HG03439 (cell line): ENCODE measurements around the gene LYPD6B.
"Not testable (repeated sequence)": the region's sequence is repeated elsewhere in the genome, so short reads cannot be mapped to it uniquely, and the experiment has no call there.

Experiments
- ATAC-seq: cut with Tn5 transposase; IDR thresholded peaks from one replicate; pipeline ENCODE4 v1.9.1; 2021; ENCODE audit warnings: mild to moderate bottlenecking, moderate library complexity; ENCODE audit not compliant: unreplicated experiment

Gene LYPD6B

DNA sequence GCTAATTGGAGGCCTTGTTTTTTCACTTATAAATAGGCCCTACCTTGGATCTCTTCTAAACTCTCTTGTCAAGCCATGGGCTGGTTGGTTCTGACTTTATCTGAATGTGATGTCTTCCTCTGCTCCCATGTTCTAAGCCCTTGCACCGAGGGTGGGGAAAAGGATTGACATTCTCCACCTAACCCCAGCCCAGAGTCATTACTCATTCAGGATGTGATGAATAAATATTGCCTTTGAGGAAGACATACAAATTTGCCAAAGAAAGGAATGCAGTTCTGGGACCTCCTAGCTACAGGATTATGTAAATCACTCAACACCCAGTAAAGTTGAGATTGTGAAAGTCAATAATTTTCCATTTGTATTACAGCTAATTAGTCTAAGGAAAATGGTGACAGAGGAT lies 149.8 kb downstream of the LYPD6B start:
- ATAC-seq, result no peak

DNA sequence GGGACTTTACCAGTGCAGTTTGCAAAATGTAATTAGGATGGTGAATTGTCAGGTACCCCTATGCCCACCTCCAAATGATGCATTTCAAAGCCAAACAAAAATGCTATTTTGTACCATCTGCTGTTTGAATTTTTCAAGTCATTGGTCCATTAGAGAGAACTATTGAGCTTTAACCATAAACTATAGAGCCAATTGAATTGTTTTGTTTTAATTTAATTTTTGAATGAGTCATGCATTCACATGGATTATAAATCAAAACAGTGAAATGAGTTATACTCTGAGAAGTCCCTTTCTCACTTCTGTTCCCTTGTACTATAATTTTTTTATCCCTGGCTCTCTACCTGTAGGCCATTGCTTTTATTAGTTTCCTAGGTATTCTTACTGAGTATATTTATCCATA lies 151.3 kb downstream of the LYPD6B start:
- no peak for ATAC-seq

DNA sequence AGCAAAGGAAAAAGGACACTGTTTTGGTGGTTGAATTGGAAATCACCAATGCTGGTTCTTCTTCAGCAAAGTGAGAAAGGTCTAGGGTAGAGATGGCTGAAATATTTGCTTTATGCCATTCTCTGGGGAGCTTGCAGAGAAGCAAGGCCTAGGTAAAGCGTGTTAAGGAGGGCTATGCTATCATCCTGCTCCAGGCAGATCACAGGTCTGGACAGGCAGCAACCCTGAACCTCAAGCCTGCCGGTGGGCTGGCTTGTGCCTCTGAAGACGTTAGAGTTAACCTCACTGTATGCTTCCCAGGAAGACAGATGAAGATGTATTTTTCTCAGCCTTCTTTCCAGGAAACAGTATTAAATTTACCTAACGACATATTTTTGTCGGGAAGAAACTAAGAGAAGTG lies 153.4 kb downstream of the LYPD6B start:
- ATAC-seq, result no peak

DNA sequence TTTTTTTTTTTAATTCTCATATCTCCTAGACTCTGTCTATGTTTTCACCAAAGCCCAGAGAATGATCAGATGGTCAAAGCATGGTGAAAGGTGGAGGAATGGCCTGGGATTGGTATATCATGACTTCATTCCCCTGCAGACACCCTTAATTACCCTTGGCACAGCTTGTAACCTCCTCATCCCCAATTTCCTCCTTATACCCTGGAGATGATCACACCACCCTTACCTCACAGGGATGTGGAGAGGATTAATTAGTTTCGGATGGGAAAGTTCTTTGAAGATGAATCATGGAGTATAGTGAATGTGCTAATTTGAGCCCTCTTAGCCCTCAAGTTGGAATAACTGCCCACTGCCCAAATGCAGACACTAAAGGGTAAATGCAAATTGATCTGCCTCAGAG lies 153.9 kb downstream of the LYPD6B start:
- ATAC-seq, result no peak

DNA sequence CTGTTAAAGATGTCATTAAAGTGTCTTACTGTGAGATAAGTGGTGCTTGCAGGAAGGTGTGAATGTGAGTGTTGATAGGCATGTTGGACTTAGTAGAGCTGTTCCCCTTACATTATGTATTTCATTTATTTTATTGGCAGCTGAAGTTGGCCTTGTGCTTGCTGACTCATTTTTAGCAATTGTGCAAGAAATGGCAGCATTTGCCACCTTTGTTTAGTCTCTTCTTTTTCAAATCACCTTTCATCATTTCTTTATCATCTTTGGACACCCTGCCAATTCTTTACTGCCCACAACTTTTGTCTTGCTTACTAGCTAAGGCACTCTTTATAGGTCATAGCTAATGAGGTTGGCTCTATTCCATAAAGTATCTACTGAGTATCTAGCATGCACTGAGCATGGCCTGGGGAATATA lies 161.6 kb downstream of the LYPD6B start:
- ATAC-seq, result no peak

DNA sequence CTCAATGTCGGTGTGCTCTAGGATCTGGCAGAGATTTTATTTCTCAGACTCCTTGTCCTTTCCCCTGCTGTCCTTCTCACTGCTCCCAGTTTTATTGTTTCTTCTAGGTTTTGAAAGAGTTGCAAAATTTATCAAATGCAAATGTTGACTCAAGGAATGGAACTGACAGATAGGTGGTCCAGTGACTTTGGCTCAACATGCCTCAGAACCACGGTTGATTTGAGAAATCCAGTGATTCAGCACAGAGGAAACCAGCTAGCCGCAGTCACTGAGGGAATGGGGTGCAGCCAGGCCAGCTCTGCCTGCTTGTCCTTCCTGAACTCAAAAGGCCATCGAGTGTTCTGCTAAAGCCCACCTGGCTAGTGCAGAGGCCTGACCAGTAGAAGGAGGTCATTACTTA lies 166.2 kb downstream of the LYPD6B start:
- no peak for ATAC-seq

DNA sequence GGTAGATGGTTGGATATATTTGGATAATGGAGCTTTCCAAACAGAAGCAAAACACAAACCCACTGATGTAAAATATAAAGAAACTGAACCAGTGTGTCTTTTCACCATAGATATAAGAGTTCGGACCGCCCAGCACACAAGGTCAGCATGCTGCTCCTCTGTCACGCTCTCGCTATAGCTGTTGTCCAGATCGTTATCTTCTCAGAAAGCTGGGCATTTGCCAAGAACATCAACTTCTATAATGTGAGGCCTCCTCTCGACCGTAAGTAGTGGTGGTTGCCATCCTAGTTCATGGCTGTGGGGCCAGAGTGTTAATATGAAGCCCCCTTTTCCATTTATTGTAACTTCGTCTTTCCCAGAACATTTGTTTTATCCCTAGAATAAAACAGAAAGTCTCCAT lies 166.6 kb downstream of the LYPD6B start:
- ATAC-seq, result no peak

DNA sequence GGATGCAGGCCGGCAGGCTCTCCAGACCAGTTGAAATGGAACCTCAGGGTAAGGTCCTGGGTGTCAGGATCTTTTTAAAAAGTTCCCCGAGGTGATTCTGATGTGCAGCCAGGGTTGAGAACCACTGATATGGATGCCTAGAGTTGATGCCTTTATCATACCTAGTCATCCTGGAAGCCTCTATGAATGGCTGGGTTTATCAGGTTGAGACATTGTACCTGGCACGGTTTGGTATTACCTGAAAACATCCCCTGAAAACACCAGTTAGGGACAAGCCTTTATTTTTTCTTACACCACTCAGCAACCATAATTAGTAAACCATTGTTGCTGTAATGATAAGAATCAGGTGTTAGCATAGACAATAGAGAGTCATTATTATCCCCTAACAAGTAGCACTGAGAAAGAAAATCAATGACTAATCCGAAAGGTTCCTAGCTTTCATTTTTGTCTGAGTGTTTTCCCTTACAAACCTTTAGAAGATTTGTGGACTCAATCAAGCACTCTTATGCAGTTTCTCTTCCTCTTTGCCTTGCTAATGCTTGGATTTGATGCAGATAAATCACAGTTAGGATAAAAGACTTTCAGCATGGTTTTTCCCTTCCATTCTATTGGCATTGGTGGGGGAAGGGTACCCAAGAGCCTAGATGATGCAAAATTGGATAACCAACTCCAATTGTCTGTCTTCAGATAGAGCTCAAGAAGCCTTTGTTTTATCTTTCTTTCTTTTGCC lies 175.4 kb downstream of the LYPD6B start:
- no peak for ATAC-seq

DNA sequence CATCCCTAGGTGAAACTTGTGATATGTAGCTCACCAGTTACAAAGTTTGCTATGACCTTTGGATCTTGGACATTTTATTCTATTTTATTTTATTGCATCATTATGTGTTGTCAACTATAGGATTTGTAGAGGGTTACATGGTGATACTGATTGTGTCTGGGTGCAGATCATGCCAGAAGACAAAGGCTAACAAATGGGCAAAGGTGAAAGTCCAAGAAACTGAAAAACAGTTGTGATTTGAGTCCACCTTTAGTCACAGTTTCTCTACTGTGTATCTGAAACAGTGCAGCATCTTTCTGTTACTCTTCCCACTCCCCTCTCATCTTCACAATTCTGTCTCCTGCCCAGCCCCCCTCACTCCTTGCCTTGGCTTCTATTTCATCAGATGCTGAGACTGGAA lies 180.0 kb downstream of the LYPD6B start:
- no peak for ATAC-seq

DNA sequence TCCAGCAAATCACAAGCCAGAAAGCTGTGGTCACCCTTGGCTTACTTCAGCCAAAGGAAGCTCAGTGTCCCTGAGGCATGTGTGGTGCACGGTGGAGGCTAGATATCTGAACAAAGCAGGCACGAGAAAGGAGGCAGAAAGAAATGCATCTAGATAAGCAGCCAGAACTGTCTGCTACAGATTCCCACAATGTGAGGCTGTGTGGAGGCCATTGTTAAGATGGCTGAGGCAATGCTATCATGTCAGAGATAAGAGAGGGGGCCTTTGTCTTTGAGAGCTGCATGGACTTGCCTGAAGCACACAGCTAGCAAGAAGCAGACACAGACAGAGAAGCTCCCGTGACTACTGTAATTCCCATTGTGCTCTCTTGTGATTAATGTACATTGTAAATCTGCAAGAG lies 181.4 kb downstream of the LYPD6B start:
- no peak for ATAC-seq

DNA sequence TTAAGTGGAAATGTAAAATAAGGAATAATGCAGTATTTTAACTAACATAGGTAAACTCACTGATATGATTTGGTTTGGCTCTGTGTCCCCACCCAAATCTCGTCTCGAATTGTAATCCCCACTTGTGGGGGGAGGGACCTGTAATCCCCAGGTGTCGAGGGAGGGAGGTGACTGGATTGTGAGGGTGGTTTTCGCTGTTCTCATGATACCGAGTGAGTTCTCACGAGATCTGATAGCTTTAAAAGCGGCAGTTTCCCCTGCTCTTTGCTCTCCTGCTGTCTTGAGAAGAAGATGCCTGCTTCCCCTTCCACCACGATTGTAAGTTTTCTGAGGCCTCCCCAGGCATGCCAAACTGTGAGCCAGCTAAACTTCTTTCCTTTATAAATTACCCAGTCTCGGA lies 182.5 kb downstream of the LYPD6B start:
- no peak for ATAC-seq

DNA sequence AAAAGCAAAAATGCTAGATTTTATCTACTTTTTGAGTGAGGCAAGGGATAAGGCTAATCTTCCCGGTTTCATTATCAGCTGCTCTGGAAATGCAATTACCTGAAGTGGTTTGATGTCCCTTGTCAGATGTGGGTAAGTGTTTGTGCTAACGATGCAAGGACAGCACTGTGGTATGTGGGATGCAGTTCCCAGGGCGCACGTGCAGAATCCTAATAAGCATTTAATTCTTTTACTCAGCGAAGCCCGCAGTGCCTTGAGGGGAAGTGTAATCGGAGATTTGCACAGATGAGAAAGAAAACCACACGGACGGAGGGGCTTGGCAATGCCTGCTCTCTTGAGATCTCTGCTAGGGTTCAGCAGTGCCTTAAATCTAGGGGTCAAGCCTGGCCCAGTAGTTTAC lies 183.4 kb downstream of the LYPD6B start:
- no peak for ATAC-seq

DNA sequence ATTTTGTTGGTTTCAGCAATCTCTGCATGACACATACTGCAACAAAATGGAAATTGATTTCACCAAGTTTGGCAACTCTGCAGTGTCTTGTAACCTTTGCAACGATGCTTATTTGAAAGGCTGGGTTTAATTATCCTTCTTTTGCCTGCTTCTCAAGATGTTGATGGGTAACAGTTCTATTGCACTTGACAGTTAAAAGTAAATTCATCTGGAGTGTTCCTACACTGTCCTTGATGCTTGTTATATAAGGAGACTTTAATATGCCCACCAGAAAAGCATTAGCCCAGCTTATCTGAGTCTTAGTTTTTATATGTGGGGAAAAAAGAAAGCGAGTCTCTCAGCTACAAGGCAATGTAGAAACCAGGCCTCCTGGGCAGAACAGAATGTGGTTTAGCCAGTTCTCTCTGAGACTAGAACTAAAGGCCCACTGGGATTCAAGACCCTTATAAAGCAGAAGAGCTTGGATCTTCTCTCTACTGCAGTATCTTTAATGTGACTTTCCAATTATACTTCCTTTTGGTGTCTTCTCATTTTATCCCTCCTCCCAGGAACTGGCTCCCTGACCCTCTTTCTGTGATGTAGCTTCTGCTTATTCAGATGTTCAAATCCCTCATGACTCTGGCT lies 185.1 kb downstream of the LYPD6B start:
- ATAC-seq, result no peak

DNA sequence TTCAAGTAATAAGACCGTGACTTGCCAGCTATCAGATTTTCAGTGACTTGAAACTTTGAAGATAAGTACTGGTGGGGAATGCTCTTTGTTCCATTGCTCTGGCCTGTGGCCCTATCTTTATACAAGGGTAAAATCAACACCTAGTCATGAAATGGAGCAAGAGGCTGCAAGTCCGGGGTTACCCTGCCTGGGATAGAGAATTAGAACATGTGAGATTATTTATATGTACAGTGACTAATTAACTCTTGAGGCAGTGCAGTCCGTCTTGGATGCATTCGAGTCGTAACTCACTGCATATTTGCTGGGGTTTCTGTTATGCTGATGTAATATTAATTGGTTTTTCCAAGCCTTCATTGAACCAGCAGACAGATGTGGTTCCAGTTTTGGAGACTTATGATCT lies 186.0 kb downstream of the LYPD6B start:
- ATAC-seq, result no peak

DNA sequence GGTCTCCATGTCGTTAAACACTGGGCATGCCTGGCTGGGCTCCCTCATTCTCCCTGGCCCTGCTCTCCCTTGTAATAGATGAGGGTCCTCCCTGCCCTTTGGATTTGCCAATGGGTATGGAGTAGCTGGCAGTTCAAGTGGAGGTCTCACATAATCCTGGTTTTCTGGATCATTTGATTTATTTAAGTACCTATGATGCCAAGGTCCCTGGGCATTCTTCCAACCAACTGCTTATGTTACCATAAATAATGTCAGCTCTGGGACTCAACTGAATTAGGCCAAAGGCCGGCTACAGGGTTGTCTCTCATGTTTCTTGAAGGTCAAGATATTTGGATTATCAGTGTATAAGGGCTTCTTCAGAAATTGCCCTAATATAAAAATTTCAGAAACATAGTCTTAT lies 186.9 kb downstream of the LYPD6B start:
- ATAC-seq, result no peak

DNA sequence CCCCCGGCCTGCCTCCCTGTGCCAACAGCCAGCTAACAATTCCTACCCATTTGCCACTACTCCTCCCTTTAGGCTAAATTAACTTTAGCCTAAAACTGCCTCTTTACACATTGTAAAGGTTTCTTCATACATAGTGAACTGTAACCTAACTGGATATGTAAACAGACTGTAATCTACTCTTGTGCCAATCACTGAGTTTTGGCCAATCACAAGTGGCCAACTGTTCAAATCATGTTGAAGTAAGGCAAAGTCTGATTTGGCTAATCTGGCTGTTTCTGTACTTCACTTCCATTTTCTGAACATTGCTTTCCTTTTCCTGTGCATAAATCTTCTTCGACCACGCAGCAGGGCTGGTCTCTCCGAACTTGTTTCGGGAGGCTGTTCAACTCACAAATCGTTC lies 188.3 kb downstream of the LYPD6B start:
- no peak for ATAC-seq

DNA sequence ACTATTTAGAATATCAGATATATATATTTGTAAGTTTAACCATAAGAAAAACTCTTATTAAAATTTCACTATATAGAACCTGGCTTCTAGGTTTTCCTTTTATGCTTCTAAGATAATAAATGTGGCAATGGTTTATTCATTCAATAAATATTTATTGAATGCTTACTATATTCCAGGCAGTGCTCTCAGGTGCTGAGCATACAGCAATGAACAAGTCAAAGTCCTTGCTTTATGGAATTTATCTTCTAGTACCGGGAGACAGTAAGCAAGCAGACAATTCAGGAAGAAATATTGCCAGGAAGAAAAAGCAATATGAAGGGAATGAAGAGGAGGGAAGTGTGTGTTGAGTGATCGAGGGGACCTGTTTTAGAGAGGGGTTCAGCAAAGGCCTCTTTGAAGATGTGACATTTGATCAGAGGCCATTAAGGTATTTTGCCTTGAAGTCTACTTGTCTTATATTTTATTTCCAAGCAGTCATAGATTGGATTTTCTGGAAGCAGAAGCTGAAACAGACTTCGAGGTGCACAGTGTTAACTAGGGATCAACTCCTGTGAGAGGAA lies 197.4 kb downstream of the LYPD6B start:
- no peak for ATAC-seq

DNA sequence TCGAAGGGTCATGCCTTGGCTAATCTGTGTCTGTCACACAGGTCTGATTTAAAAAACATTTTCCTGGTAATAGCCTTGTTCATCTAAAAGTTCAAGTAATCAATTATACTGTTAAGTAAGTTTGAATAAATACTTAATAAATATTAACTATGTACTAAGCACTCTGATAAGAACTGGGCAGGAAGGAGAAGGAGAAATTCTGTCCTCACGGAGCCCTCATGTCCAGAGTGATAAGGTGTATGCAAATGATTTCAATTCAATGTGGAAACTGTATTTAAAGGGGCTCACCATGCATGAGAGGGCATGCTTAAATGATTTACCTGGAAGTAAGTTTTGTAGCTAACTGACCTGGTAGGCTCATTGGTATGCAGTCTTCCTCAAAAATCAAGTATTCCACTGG lies 197.9 kb downstream of the LYPD6B start:
- no peak for ATAC-seq

DNA sequence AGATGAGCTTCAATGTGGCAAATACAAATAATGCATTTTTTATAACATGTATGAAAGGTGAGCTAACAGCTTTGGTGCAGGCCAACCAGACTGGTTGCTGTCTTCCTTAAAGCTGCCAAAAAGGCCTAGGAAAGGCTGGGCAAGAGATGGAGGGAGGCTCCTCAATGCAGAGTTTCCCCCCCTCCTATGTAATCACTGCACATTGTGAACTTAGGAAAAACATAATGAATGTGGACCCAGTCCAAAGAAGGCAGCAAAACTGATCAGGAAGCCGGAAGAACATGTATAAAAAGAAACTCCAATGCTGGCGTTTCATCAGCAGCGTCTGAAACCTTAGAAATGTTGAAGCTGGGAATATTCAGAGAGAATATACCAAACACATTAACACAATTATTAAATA lies 207.7 kb downstream of the LYPD6B start:
- no peak for ATAC-seq

DNA sequence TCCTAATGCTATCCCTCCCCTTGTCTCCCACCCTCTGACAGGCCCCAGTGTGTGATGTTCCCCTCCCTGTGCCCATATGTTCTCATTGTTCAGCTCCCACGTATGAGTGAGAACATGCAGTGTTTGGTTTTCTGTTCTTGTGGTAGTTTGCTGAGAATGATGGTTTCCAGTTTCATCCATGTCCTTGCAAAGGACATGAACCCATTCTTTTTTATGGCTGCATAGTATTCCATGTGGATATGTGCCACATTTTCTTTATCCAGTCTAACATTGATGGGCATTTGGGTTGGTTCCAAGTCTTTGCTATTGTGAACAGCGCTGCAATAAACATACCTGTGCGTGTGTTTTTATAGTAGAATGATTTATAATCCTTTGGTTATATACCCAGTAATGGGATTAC lies 212.9 kb downstream of the LYPD6B start:
- not testable (repeated sequence) for ATAC-seq

DNA sequence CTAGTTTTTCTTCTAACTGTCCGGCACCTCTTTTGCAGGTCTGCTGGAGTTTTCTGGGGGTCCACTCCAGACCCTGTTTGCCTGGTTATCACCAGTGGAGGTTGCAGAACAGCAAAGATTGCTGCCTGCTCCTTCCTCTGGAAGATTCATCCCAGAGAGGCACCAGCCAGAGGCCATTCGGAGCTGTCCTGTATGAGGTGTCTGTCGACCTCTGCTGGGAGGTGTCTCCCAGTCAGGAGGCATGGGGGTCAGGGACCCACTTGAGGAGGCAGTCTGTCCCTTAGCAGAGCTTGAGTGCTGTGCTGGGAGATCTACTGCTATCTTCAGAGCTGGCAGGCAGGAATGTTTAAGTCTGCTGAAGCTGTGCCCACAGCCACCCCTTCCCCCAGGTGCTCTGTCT lies 218.4 kb downstream of the LYPD6B start:
- ATAC-seq, result not testable (repeated sequence)

DNA sequence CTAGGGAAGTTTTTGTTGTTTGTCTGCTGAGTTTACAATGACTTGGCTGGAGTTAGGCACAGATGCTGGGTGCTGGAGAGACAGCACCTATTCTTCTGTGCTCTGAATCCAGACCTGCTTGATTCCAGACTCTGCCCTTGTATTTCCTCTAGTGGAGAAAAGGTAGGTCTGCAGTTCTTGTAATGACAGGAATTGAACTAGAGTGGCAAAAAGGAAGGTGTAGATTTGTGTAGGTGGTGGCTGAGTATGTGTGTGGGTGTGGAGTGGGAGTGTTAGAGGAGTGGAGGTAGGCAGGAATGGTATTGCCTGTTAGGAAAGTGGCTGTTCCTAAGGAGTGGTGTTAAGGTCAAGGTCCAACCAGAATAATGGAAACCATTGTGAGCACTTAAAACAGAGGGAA lies 220.0 kb downstream of the LYPD6B start:
- no peak for ATAC-seq

DNA sequence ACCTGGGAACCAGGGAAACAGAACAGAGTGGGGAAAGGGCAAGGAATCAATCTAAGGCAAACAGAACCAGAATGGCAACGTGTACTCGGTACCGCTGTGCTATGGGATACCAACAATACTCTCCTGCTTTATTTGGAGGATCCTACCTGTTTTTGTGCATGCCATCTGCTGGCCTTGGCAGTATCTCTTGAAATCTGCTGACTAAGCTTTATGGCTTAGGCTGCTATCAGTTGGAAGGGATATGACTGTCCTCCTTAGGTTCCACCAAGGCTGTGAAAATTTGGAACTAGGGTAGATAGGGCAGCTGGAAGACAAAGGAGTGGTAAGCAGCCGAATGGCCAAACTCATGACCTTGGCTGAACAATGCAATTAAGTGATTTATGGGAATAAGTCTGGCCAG lies 220.6 kb downstream of the LYPD6B start:
- no peak for ATAC-seq
